ENCODE measurements around the gene ZPR1.
"Not testable (repeated sequence)": the region's sequence is repeated elsewhere in the genome, so short reads cannot be mapped to it uniquely, and the experiment has no call there.

The ZPR1 gene

DNA sequence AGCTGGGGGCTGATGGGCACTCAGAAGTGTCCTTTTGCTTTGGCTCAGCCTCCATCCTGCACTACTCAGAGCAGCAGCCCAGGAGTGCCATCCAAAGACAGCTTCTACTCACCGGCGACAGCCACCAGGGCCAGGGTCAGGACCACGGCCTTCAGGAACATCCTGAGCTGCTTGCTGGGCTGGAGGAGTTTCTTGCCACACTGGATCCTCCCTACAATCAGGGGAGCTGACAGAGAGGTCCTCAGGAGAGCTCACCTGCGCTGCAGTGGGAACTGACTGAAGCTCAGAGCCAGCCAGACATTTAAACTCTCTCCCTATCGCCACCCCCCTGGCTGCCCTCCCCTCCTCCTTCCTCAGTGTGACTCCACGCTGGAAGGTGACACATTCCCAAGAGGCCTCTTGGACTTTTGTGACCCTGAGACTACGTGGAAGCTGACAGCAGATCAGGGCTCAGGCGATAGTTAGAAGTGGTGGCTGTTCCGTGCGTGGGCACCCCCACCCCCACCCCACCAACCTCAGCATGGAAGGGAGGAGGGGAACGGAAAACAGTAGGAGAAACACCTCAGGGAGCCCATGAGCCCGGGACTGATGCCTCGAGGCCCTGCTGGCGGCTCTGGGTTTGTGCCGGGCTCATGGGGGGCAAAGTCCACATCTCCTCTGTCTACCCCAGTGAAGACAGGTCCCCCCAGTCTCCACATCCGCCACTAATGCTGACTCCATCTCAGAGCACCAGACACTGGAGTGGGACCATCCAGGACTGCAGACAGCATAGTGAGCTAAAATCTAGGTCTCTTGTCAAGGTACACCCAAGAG, 35.4 kb upstream of the ZPR1 start, which contains the start of gene APOA4:
APOA4 (minus strand) TSS at position 274 of the 813 bp plus-strand sequence; CDS start at position 161, 113 bp downstream.
- DNase-seq, result no peak

GRCh38 chr11:116822575-116822974, 34.8 kb upstream of the ZPR1 start:
- no peak for DNase-seq

DNA sequence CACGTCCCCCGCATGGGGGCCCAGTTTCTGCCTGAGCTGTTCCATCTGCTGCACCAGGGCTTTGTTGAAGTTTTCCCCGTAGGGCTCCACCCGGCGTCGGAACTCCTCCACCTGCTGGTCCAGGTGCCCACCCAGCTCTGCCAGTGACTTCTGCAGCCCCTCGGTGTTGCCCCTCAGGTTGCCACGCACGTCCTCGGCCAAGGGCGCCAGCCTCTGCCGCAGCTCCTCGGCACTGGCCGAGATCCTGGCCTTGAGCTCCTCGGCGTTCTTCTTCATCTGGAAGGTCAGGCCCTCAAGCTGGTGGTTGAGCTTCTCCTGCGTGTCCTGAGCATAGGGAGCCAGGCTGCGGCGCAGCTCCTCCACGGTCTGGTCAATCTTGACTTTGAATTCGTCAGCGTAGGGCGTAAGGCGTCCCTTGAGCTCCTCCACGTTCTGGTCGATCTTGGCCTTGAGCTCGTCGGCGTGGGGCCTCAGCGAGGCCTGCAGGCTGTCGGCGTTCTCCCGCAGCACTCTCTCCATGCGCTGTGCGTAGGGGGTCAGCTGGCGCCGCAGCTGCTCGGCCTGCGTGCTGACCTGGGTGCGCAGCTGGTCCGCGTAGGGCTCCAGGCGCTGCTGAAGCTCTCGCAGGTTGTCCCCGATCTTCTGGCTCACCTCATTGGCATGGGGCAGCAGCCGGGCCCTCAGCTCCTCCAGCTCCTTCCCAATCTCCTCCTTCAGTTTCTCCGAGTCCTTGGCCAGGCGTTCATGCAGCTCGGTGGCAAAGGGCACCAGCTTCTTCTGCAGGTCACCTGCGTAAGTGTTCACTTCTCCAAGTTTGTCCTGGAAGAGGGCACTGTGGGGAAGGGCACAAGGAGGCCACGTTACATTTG, 33.5 kb upstream of the ZPR1 start:
- no peak for DNase-seq

DNA sequence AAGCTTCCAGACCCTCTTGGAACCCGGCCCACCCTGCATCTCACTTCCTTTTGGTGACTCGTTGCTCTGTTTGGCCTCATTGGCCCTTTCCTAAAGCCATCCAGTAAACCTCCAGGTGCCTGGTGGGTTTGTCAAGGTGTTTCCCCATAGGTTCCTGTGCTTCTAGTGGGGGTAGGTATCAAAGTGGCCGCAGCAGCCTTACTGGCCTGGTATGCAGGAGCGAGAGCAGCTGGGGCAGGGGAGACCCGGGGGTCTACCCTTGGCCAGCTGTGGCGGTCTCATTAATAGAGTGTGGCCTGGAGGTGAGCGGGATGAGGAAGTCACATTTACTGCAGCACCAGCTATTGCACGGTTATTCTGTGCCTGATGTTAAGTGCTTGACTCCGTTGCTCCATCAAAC, 31.2 kb upstream of the ZPR1 start:
- no peak for DNase-seq

DNA sequence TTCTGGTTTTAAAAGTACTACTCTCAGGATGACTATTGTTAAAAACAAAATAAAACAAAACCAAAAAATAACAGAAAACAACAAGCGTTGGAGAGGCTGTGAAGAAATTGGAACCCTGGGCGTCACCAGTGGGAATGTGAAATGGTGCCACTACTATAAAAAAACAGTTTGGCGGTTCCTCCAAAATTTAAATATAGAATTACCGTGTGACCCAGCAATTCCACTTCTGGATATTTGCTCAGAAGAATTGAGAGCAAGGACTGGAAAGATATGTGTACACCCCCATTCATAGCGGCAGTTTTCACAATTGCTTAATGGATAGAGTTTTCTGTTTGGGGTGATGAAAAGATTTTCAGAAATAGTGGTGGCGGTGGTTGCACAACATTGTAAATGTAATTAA, 26.7 kb upstream of the ZPR1 start:
- DNase-seq, result no peak

DNA sequence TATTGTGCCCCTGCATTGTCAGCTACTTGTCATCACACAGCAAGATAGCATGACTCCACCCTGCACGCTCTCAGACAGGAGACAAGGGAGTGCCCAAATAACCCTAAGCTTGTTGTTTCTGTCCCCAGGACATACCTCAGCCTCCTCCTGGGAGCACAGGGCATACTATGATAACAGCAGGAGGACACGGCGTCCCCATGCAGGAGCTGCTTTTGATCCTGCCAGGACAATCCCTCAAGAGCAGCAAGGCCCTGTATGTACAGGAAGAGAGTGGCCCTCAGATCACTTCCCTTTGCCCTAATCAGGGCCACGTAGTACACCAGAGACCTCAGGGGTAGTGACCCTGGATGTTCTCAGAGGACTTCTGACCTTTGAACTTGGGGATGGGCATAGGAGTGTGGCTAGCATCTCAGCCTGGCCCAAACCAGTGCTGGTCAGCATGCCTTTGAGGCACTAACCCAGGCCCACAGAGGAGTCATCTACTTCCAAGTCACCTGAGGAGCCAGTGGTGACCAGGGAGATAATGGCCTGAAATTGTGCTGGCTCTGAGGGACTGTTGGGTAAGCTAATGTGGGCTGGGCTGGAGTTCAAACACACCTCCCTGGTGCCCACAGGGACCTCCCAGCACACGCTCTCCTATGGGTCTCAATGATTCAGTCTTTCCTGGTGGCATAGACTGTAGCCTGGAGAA, 26.1 kb upstream of the ZPR1 start:
- DNase-seq, result no peak

DNA sequence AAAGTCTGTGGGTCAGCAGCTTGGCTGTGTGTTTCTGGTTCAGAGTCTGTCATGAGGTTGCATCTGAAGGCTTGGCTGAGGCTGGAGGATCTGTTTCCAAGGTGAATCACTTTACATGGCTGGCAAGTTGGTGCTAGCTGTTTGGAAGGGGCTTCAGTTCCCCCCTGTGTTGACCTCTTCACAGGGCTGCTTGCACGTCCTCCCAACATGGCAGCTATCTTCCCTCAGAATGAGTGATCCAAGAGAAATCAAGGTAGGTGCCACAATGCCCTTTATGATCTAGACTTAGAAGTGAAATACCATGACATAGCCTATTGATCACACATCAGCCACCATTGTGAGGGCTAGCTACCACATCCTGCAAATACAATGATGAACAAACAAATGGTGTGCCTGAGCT, 25.3 kb upstream of the ZPR1 start:
- no peak for DNase-seq

DNA sequence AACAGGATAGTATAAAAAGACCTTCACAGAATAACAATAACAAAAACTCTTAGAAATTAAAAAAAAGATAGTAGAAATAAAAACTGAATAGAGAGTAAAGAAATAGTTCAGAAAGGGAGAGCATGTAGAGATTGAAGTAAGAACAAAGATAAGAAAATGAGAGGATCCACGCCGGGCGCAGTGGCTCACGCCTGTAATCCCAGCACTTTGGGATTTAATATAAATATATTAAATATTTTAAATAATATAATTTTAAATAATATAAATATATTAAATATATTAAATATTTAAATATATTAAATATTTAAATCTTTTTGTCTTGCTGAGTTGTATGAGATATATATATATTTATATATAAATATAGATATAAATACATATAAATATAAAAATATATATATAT, 24.3 kb upstream of the ZPR1 start:
- no peak for DNase-seq

DNA sequence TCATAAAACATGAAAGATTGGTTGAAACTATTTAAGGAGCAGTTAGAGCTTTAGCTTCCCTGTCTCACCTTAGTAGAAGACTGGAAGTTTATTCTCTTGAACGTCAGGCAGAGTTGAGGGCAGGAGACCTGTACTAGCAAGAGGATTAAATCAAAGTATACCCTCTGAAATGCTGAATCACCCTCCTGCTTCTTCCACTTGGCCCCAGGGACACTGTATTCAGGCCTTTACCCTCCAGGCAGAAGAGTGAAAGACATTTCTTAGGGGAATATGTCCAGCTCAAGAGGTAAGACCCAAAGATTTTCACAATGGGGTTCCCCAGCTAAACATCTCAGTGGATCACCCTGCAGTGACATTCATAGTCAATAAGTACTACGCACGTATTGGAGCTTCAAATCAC, 23.4 kb upstream of the ZPR1 start:
- no peak for DNase-seq

GRCh38 chr11:116808262-116809175, 20.7 kb upstream of the ZPR1 start:
- no peak for DNase-seq

DNA sequence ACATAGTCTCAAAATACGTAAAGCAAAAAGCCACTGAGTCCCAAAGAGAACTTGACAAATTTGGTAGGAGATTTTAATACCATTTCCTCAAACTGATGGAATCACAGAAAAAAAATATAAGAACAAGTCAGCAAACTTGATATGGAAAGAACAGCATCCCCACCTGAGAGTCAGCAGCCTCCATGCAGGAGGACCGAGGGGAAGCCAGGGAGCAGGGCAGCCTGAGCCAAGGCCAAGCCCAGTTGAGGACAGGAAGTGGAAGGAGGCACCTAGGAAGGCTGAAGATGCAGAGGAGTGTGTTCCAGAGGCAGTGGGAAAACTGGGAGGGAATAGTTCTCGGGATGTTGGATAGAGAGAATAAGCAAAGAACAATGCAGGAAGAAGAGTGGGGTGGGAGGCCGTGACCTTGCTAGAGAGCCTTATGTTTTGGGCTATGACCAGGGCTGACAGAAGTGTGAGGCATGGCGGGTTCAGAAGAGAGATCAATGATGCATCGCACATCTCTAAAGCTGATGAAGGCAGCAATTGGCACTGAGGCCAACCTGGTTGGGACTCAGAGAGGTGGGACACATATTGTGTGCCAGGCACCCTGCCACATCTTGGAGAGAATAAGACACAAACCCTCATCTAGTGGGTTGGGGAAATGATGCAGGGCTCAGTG, 19.9 kb upstream of the ZPR1 start:
- DNase-seq, result no peak

- no peak for DNase-seq
These were observed 16.2 kb upstream of the ZPR1 start for GRCh38 chr11:116804001-116804400.

DNA sequence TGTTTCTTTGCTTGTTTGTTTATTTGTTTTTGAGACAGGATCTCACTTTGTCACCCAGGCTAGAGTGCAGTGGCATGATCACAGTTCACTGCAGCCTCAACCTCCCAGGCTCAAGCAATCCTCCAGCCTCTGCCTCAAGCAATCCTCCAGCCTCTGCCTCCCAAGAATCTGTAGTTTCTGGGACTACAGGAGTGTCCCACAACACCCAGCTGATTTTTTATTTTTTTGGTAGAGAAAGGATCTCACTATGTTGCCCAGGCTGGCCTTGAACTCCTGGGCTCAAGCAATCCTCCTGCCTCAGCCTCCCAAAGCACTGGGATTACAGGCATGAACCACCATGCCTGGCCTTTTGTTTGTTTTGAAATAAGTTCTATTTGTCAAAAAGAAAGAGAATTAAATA, 13.8 kb upstream of the ZPR1 start:
- not testable (repeated sequence) for DNase-seq

DNA sequence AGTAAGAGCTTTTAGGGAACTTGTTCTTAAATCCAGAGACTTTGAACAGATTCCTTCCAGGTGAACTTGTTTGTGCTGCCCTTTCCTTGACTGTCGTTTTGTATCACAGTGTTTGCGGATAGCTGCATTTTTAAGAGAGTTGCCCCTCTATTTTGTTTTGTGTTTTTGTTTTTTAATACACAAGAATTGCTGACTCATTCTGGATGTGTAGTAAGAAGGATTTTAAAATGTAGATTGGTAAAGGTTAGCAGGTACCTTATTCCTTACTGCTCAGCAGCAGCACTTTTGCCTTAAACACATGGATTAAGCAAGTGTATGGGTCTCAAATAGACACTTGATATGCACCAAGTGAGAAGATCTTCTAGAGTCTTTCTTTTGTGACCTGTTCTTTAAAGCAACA, 12.8 kb upstream of the ZPR1 start:
- DNase-seq, result no peak

GRCh38 chr11:116798368-116798767, 10.5 kb upstream of the ZPR1 start:
- DNase-seq, result no peak

GRCh38 chr11:116797816-116798215, 10.0 kb upstream of the ZPR1 start:
- no peak for DNase-seq

GRCh38 chr11:116796548-116796947, 8.7 kb upstream of the ZPR1 start:
- no peak for DNase-seq

DNA sequence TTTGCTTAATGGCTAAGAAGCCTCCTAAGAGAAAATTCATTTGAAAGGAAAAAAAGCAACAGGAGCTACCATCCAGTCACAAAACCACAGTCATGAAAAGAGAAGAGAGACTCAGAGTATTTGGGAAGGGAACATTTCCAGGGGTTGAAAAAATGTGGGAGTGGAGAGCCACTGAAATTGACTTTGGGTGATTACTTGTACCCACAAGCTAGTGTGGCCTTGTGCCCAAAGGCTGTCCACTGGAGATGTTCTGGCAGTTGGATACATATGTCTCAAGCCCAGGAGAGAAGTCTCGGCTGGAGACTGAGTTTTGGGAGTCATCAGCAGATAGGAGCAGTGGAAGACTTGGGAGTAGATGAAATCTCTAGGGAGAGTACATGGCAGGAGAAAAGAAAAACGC, 7.0 kb upstream of the ZPR1 start:
- no peak for DNase-seq

DNA sequence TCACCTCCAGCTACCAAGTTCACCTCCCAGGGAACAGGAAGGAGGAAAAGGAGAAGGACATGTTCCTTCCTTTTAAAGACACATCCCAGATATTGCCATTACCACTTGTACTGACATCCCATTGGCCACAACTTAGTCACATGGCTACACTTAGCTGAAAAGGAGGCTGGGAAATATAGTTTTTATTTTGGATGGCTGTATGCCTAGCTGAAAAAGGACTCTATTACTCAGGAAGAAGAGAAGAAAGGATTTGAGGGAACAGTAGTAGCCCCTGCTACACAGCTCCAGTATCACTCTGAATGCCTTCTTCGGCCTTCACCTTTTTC, 5.9 kb upstream of the ZPR1 start:
- peak; percentile 13 to 22 for DNase-seq

GRCh38 chr11:116792869-116793771, 5.3 kb upstream of the ZPR1 start:
- peak in 1 of 2 donors; percentile 9 for DNase-seq

All from inflammatory macrophage (primary cell).